NCI-H2029 (cell line): ENCODE measurements around the gene PIEZO1.
"Not testable (repeated sequence)": the region's sequence is repeated elsewhere in the genome, so short reads cannot be mapped to it uniquely, and the experiment has no call there.

Experiments used
- DNase-seq: peaks from one replicate; lab custom pipeline; 2025; lab: John Stamatoyannopoulos, UW

Gene PIEZO1

DNA sequence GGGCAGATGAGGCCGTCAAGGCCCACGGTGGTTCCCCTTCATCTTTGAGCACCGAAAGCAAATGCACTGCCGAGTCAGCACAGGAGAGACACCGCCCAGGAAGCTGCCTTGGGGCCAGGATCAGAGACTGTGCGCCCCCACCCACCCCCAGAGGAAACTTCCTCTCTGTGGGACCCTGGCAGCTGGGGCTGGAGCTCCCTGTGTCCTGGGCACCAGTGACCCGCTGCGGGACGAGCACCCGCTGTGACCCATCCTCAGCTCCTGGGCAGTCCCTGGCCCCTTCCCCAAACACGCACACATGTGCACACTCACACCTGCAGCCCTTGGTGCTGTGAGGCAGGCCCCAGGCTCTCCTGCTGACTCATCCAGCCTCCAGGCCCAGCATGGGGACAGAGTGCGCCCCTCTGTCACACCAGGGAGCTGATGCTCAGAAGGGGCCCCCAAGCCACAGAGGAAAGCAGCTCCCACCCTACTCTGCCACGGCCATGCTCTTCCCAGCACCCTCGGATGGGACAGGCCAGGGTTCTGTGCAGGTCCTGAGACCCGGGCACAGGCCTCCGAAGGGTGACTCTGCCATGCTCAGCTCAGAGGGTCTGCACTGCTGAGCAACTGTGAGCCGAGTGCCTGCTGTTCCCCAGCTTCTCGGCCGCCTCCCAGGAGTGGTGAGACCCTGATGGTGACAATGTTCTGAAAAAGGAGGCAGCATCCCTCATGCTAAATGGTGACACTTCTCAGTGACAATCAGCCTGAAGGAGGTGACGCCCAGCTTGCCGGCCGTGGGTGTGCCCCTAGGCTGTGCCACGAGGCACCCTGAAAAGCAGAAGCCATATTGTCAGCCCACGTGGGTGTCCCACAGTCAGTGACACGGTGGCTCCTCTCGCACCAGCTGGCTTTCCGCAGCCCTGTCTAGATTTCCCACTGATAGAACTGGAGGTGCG lies 3.6 kb downstream of the PIEZO1 start:
- no peak for DNase-seq

GRCh38 chr16:88780142-88781062 lies 4.6 kb downstream of the PIEZO1 start:
- DNase-seq = no peak

DNA sequence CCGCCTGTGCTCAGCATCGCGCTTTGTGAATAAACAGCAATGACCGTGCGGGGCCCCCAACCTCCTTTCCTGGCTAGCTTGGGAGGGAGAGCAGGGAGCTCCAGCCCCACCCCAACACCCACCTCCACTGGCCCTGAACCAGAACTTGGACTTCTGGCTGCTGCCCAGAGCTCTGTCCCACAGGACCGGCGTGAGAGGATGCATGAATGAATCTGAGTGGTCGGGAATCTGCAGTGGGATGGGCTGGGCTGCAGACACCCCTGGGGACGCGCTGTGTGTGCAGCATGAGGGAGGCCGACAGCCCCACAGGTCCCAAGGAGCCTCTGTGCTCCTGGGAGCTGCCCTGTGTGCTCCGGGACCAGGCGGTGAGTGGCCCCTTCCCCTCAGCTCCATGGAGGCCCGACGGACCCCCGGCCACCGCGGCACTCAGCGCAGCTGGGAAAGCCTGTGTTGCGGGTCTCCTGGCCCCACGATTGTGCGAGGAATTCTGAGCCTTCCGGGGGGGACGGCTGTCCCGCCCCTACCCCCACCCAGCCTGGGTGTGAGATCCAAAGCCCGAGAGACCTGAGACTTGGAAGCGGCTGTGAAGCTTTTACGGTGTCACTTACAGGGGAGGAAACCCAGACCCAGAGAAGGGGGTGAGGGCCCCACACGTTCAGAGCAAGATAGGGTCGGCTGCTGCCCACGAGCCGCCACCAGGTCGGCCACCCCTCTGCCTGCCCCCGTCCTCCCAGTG lies 5.4 kb downstream of the PIEZO1 start:
- DNase-seq = no peak

- DNase-seq = no peak
Observed at GRCh38 chr16:88778541-88779065, 6.4 kb downstream of the PIEZO1 start.

DNA sequence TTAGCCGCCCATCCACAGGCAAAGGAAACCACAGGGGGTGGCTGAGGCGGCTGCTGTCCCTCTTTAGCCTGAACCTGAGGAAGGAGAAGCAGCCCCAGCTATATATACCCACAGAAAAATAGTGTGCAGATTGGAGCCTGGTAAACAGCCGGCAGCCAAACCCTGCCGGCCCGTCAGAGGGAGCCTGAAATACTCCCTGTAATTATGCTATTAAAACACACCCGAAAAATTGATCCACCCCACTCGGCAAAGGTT lies 6.8 kb downstream of the PIEZO1 start:
- DNase-seq = no peak

GRCh38 chr16:88777471-88778270 lies 7.3 kb downstream of the PIEZO1 start:
- no peak for DNase-seq

DNA sequence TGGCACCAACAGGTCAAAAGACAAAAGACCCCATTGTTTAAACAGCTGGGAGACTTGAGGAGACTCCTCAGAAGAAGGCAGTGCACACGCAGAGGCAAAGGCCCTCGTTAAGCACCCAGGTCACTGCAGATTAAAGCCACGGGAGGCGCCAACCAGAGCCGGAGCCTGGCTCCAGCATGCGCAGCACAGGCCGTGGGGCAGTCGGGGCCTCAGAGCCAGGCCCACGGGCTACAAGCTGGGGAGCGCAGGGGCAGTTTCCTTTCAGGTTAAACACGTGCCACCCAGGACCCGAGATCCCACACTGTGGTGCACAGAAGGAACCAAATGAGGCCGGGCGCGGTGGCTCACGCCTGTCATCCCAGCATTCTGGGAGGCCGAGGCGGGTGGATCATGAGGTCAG lies 9.2 kb downstream of the PIEZO1 start:
- no peak for DNase-seq

- DNase-seq = no peak
Observed at GRCh38 chr16:88774544-88775393, 10.3 kb downstream of the PIEZO1 start.

DNA sequence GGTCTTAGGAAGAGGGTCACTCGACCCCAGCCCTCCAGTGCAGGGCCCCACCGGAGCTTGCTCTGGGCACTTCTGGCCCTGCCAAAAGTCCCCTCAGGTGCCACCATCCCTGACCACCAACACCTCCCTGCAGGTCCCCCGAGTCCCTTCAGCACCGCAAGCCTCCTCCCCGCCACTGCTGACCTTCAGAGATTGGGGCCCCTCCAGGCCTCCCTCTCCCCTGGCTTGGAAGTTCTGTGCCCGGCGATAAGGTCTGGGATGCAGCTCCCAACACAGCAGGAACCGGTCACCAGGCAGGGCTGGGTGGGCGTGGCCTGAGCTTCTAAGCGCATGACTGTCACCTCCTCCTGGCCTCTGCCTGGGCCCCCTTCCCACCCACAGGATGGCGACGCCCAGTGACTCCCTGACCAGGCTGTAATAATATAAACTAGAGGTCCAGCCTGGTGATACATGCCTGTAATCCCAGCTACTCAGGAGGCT lies 11.2 kb downstream of the PIEZO1 start:
- DNase-seq = no peak

DNA sequence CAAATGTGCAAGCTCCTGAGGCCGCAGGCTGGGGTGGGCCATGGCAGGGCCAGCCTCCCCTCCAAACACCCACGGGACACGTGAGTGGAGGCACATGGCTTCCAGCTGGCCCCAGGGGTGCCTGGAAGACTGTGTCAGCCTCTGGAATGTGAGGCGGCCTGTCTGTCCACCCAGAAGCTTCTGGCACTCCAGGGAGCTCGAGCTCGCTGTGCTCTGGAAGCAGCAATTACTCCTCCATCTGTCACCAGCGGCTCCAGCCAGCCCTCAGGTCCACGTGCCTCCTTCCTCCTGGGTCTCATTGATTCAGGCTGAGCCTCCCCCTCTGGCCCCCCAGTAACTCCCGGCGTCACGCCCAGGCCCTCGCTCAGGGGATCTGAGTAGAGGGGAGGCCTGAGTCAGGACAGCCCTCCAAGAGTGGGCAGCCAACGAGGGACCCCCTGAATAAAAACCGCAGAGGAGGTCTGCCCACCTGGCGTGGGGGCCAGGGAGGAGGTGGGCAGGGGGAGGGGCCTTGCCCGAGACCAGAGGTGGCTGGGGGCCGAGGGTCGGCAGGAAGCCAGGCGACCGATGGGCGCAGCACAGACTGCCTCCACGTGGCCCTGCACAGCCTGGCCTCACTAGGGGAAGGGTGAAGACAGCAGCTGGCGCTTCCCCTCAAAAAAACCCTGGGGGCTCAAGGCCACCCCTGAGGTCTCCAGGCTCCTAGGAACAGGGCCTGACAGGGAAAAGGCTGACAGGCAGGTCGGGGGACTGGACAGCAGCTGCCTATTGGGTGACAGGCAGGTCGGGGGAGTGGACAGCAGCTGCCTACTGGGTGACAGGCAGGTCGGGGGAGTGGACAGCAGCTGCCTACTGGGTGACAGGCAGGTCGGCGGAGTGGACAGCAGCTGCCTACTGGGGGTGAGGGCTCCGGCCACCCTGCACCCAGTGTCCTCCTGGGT lies 11.9 kb downstream of the PIEZO1 start:
- DNase-seq = no peak

DNA sequence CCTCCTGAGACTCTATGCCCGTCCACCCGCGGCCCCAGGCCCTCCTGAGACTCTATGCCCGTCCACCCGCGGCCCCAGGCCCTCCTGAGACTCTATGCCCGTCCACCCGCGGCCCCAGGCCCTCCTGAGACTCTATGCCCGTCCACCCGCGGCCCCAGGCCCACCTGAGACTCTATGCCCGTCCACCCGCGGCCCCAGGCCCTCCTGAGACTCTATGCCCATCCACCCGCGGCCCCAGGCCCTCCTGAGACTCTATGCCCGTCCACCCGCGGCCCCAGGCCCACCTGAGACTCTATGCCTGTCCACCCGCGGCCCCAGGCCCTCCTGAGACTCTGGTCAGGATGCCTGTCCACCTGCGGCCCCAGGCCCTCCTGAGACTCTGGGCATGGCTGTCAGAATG lies 13.2 kb downstream of the PIEZO1 start:
- DNase-seq = not testable (repeated sequence)

- no peak for DNase-seq
Observed at GRCh38 chr16:88771294-88771772, 13.7 kb downstream of the PIEZO1 start.

DNA sequence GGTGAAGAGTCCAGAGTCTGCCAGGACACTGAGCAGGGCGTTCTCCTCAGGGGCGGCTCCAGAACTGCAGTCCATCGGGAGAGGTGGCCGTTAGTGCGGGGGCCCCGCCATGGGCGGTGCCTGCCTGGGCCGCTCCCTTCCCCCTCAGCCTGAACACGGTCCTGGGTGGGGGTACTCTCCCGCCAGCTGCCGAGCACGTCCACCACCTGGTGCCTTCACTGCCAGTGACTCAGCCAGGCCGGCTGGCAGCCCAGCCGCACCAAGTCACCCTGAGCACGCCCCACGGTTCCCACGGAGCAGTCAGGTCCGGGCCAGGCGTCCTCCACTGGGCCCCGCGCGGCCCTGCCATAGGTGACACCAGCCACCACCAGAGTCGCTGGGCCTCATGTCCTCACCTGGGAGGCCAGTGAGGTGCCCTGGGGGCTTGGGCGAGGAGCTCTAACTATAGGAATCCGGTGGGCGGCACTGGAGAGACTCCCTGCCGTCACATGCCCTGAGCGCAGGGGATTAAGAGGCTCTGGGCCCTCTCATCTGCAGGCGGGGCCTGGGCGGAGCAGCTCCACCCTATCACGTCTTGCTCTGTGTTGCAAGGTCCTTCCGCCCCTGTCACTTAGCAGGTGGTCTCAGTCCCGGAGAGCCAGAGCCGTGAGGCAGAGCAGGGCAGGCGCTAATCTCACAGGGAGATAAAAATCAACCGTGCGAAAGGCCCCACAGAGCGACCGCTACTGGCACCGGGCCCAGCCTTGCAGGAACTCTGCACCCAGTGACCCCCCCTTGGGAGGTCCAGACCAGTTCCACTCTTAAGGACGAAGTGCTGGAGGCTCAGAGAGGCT lies 14.3 kb downstream of the PIEZO1 start:
- DNase-seq = no peak

GRCh38 chr16:88769617-88770460 lies 15.2 kb downstream of the PIEZO1 start:
- peak; percentile 47 for DNase-seq

GRCh38 chr16:88768071-88768783 lies 16.8 kb downstream of the PIEZO1 start:
- DNase-seq = no peak

DNA sequence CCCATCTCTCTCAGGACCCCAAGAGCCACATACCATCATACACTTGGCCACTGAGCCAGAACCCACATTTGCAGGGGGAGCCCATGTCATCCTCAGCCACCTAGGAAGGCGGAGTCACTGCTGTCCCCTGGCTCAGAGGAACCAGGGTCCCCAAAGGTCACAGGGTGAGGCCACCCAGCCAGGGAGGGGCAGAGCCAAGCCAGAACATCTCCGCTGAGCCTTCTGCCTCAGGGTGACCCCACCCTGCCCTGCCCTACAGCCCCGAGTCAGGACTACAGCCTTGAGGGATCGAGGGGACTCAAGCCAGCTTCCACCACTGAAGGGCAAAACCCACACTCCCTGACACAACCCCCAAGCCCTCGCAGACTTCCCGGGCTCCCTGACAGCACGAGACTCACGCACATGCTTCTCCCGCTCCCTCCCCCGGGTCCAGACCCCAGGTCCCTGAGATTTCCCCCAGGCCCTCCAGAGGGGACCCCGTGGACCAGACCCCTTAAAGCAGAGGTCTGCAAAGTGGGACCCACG lies 17.4 kb downstream of the PIEZO1 start:
- no peak for DNase-seq
